Measurements from ENCODE around the gene FRS2. TPM values are rescaled to one million over a fixed set of nuclear protein-coding genes. Genes with fewer than 3 reads are reported as not detected.

The FRS2 gene, protein sequence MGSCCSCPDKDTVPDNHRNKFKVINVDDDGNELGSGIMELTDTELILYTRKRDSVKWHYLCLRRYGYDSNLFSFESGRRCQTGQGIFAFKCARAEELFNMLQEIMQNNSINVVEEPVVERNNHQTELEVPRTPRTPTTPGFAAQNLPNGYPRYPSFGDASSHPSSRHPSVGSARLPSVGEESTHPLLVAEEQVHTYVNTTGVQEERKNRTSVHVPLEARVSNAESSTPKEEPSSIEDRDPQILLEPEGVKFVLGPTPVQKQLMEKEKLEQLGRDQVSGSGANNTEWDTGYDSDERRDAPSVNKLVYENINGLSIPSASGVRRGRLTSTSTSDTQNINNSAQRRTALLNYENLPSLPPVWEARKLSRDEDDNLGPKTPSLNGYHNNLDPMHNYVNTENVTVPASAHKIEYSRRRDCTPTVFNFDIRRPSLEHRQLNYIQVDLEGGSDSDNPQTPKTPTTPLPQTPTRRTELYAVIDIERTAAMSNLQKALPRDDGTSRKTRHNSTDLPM
- 64.4 and 64.8 TPM in 2 replicates for total RNA-seq

- Histone ChIP-seq H3K9me3 (ENCODE audit: low read depth, low read length) (no peaks in the 10 kb centered on the region), H3K79me2 (ENCODE audit: insufficient read depth, low read length) (peaks cover 53% of the 10 kb centered on the region), H3K4me3 (ENCODE audit: insufficient read depth, low read length) (peak within 1 kb of the TSS; percentile 82), H3K27ac (ENCODE audit: low read depth, low read length) (peak within 1 kb of the TSS; percentile 82), H3K27me3 (ENCODE audit: insufficient read depth, low read length) (no peaks in the 10 kb centered on the region), H2AFZ (ENCODE audit: low read length) (peak within 1 kb of the TSS; percentile 99), H4K20me1 (ENCODE audit: insufficient read depth, low read length) (peaks cover 41% of the 10 kb centered on the region), H3K36me3 (ENCODE audit: insufficient read depth, low read length) (no peaks in the 10 kb centered on the region), H3K4me1 (ENCODE audit: insufficient read depth, low read length) (peaks cover 53% of the 10 kb centered on the region), H3K4me2 (ENCODE audit: insufficient read depth, low read length) (peak within 1 kb of the TSS; percentile 77)
- TF ChIP-seq CTCF (IDR thresholded peaks at IDR 0.05; ENCODE audit: extremely low read depth, low read depth, low read length) = peak; percentile 38
- DNase-seq (ENCODE audit: insufficient read length, low spot score, missing footprints) = peak; percentile 98
Measured at GRCh38 chr12:69470189-69471075, at the start of gene FRS2. Gene FRS2, plus strand, starts transcription at chr12:69470388. Its CDS starts 98,643 bp downstream, at chr12:69569031.

GRCh38 chr12:69421548-69421947 lies 48.6 kb upstream of the FRS2 start:
- no peaks in the 10 kb centered on the region for H3K9me3 ChIP-seq (ENCODE audit: low read depth, low read length)
- H3K27ac ChIP-seq (ENCODE audit: low read depth, low read length) = no peak overlapping the region
- H3K4me3 ChIP-seq (ENCODE audit: insufficient read depth, low read length) = no peak overlapping the region
- no peaks in the 10 kb centered on the region for H3K79me2 ChIP-seq (ENCODE audit: insufficient read depth, low read length)
- no peak overlapping the region for H3K4me2 ChIP-seq (ENCODE audit: insufficient read depth, low read length)
- H3K4me1 ChIP-seq (ENCODE audit: insufficient read depth, low read length) = no peaks in the 10 kb centered on the region
- no peaks in the 10 kb centered on the region for H3K36me3 ChIP-seq (ENCODE audit: insufficient read depth, low read length)
- no peak for DNase-seq (ENCODE audit: insufficient read length, low spot score, missing footprints)
- H3K27me3 ChIP-seq (ENCODE audit: insufficient read depth, low read length) = no peaks in the 10 kb centered on the region
- no peak overlapping the region for H2AFZ ChIP-seq (ENCODE audit: low read length)
- TF ChIP-seq CTCF (IDR thresholded peaks at IDR 0.05; ENCODE audit: extremely low read depth, low read depth, low read length) = no peak
- H4K20me1 ChIP-seq (ENCODE audit: insufficient read depth, low read length) = no peaks in the 10 kb centered on the region

GRCh38 chr12:69423037-69423905 lies 46.9 kb upstream of the FRS2 start:
- Histone ChIP-seq H3K4me2 (ENCODE audit: insufficient read depth, low read length) (no peak overlapping the region), H3K27me3 (ENCODE audit: insufficient read depth, low read length) (no peaks in the 10 kb centered on the region), H3K9me3 (ENCODE audit: low read depth, low read length) (no peaks in the 10 kb centered on the region), H3K27ac (ENCODE audit: low read depth, low read length) (no peak overlapping the region), H3K4me1 (ENCODE audit: insufficient read depth, low read length) (no peaks in the 10 kb centered on the region), H3K36me3 (ENCODE audit: insufficient read depth, low read length) (no peaks in the 10 kb centered on the region), H2AFZ (ENCODE audit: low read length) (no peak overlapping the region), H3K79me2 (ENCODE audit: insufficient read depth, low read length) (no peaks in the 10 kb centered on the region), H4K20me1 (ENCODE audit: insufficient read depth, low read length) (no peaks in the 10 kb centered on the region), H3K4me3 (ENCODE audit: insufficient read depth, low read length) (no peak overlapping the region)
- no peak for TF ChIP-seq CTCF (IDR thresholded peaks at IDR 0.05; ENCODE audit: extremely low read depth, low read depth, low read length)
- no peak for DNase-seq (ENCODE audit: insufficient read length, low spot score, missing footprints)
